ENCODE measurements around the gene ESM1.

ESM1 gene

GRCh38 chr5:54985301-54986268, at the start of gene ESM1:
TSS of gene ESM1 (minus strand) at chr5:54985593. CDS start at chr5:54985517, 76 bp downstream.
- no peak for DNase-seq (ENCODE audit: extremely low spot score)
- no peak for TF ChIP-seq CTCF (IDR thresholded peaks at IDR 0.05; ENCODE audit: control extremely low read depth, extremely low read depth, low read depth, missing control alignments)
- ChIA-PET POLR2A (no interaction called here), CTCF (no interaction called here)

- POLR2A ChIA-PET: no interaction called here
- no peak for TF ChIP-seq CTCF (IDR thresholded peaks at IDR 0.05; ENCODE audit: control extremely low read depth, extremely low read depth, low read depth, missing control alignments)
- CTCF ChIA-PET: interaction anchor here (1.0 kb wide), 1 partner anchor 8 kb away, joined by 3 read pairs; no protein-coding TSS in a partner anchor
- no peak for DNase-seq (ENCODE audit: extremely low spot score)
Observed at GRCh38 chr5:55033568-55033967, 48.2 kb upstream of the ESM1 start.

- CTCF ChIA-PET: interaction anchor here (1.0 kb wide), 1 partner anchor 515 kb away, joined by 3 read pairs; no protein-coding TSS in a partner anchor
- DNase-seq (ENCODE audit: extremely low spot score): no peak
- POLR2A ChIA-PET: no interaction called here
- TF ChIP-seq CTCF (IDR thresholded peaks at IDR 0.05; ENCODE audit: control extremely low read depth, extremely low read depth, low read depth, missing control alignments): no peak
Observed at GRCh38 chr5:55031492-55031891, 46.1 kb upstream of the ESM1 start.

GRCh38 chr5:55030676-55031369, 45.4 kb upstream of the ESM1 start:
- POLR2A ChIA-PET: no interaction called here

GRCh38 chr5:55030220-55030619, 44.8 kb upstream of the ESM1 start:
- no peak for TF ChIP-seq CTCF (IDR thresholded peaks at IDR 0.05; ENCODE audit: control extremely low read depth, extremely low read depth, low read depth, missing control alignments)
- CTCF ChIA-PET: no interaction called here
- POLR2A ChIA-PET: no interaction called here
- DNase-seq (ENCODE audit: extremely low spot score): no peak

More at GRCh38 chr5:55030676-55031369, 45.4 kb upstream of the ESM1 start:
- no peak for DNase-seq (ENCODE audit: extremely low spot score)
- no peak for TF ChIP-seq CTCF (IDR thresholded peaks at IDR 0.05; ENCODE audit: control extremely low read depth, extremely low read depth, low read depth, missing control alignments)
- CTCF ChIA-PET: no interaction called here

GRCh38 chr5:55027595-55027994, 42.2 kb upstream of the ESM1 start:
- ChIA-PET POLR2A (no interaction called here), CTCF (no interaction called here)
- no peak for DNase-seq (ENCODE audit: extremely low spot score)
- TF ChIP-seq CTCF (IDR thresholded peaks at IDR 0.05; ENCODE audit: control extremely low read depth, extremely low read depth, low read depth, missing control alignments): no peak
